Measurements from ENCODE around the gene MYH6. TPM values are rescaled to one million over a fixed set of nuclear protein-coding genes. Genes with fewer than 3 reads are reported as not detected.

MYH6 gene
- total and polyA plus RNA-seq, 4 donors: 0.05 to 0.17 (median 0.06) TPM; not detected in 1

DNA sequence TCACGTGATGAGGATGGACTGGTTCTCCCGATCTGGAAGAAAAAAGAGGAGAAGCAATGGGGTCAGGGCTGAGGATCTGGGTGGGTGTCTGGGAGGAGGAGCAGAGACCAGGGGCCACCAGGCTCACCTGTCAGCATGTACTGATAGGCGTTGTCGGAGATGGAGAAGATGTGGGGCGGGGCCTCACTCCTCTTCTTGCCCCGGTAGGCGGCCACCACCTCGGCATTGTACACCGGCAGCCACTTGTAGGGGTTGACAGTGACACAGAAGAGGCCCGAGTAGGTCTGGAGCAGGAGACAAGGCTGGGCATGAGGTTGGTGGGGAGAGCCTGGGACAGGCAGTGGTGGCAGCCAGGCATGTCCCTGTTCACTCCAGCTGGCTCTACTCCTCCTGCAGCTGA lies 3.0 kb downstream of the MYH6 start:
- no peak for DNase-seq (ENCODE audit: low spot score)
- H3K9ac ChIP-seq (ENCODE audit: low read depth in 1 of 2, low read length in 2 of 2): no peak overlapping the region

DNA sequence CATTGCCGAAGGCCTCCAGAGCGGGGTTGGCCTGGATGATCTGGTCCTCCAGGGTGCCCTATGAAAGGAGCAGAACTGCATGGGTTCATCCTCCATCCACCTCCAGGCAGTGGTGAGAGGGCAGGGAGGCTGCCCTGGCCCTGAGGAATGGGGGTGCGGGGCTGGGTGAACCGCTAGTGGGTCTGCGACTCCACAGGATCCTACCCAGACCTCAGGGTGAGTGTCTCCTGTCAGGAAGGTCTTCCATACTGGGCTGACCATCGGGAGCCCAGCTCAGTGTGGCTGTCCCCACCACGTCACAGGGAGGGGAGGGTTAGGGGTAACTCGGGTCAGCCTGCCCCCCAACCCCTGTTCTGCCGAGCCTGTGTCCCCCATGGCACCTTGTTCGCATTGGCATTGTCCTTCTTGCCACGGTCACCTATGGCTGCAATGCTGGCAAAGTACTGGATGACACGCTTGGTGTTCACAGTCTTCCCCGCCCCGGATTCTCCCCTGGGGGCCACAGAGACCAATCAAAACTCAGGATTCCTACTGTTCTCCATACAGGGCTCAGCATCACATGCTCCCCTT lies 3.7 kb downstream of the MYH6 start:
- TF ChIP-seq, protein P1, sequence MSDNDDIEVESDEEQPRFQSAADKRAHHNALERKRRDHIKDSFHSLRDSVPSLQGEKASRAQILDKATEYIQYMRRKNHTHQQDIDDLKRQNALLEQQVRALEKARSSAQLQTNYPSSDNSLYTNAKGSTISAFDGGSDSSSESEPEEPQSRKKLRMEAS (IDR thresholded peaks at IDR 0.05): no peak
- TF ChIP-seq SP1 (IDR thresholded peaks at IDR 0.05) (no peak), NR2F2 (IDR thresholded peaks at IDR 0.05) (no peak), FOXA1 (IDR thresholded peaks at IDR 0.05) (no peak)
- TF ChIP-seq, protein P2, sequence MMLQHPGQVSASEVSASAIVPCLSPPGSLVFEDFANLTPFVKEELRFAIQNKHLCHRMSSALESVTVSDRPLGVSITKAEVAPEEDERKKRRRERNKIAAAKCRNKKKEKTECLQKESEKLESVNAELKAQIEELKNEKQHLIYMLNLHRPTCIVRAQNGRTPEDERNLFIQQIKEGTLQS (IDR thresholded peaks at IDR 0.05): no peak
- TF ChIP-seq, protein P3, sequence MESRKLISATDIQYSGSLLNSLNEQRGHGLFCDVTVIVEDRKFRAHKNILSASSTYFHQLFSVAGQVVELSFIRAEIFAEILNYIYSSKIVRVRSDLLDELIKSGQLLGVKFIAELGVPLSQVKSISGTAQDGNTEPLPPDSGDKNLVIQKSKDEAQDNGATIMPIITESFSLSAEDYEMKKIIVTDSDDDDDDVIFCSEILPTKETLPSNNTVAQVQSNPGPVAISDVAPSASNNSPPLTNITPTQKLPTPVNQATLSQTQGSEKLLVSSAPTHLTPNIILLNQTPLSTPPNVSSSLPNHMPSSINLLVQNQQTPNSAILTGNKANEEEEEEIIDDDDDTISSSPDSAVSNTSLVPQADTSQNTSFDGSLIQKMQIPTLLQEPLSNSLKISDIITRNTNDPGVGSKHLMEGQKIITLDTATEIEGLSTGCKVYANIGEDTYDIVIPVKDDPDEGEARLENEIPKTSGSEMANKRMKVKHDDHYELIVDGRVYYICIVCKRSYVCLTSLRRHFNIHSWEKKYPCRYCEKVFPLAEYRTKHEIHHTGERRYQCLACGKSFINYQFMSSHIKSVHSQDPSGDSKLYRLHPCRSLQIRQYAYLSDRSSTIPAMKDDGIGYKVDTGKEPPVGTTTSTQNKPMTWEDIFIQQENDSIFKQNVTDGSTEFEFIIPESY (IDR thresholded peaks at IDR 0.05): no peak
- TF ChIP-seq, protein P4, sequence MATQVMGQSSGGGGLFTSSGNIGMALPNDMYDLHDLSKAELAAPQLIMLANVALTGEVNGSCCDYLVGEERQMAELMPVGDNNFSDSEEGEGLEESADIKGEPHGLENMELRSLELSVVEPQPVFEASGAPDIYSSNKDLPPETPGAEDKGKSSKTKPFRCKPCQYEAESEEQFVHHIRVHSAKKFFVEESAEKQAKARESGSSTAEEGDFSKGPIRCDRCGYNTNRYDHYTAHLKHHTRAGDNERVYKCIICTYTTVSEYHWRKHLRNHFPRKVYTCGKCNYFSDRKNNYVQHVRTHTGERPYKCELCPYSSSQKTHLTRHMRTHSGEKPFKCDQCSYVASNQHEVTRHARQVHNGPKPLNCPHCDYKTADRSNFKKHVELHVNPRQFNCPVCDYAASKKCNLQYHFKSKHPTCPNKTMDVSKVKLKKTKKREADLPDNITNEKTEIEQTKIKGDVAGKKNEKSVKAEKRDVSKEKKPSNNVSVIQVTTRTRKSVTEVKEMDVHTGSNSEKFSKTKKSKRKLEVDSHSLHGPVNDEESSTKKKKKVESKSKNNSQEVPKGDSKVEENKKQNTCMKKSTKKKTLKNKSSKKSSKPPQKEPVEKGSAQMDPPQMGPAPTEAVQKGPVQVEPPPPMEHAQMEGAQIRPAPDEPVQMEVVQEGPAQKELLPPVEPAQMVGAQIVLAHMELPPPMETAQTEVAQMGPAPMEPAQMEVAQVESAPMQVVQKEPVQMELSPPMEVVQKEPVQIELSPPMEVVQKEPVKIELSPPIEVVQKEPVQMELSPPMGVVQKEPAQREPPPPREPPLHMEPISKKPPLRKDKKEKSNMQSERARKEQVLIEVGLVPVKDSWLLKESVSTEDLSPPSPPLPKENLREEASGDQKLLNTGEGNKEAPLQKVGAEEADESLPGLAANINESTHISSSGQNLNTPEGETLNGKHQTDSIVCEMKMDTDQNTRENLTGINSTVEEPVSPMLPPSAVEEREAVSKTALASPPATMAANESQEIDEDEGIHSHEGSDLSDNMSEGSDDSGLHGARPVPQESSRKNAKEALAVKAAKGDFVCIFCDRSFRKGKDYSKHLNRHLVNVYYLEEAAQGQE (IDR thresholded peaks at IDR 0.05): no peak
- Histone ChIP-seq H3K4me1 (ENCODE audit: control insufficient read depth in 4 of 4, insufficient read depth in 4 of 4, low read length in 3 of 4) (no peaks in the 10 kb centered on the region), H3K4me3 (ENCODE audit: low read depth in 1 of 3, low read length in 3 of 3) (no peak overlapping the region), H3K9me3 (ENCODE audit: control insufficient read depth in 4 of 4, low read length in 3 of 4) (no peaks in the 10 kb centered on the region), H3K36me3 (ENCODE audit: control insufficient read depth in 4 of 4, insufficient read depth in 3 of 4, low read depth in 1 of 4, low read length in 3 of 4) (no peaks in the 10 kb centered on the region), H3K9ac (ENCODE audit: low read depth in 1 of 2, low read length in 2 of 2) (no peak overlapping the region), H3K27me3 (ENCODE audit: control insufficient read depth in 4 of 4, insufficient read depth in 4 of 4, low read length in 3 of 4) (peaks cover 0 to 10% (median 5%) of the 10 kb centered on the region in 4 donors), H3K27ac (ENCODE audit: low read depth in 1 of 2, low read length in 2 of 2) (no peak overlapping the region)
- 80% methylated on average over 14 of the region's 14 CpGs for WGBS
- no peak for DNase-seq (ENCODE audit: low spot score)

More for the DNA sequence above, 3.0 kb downstream of the MYH6 start:
- no peak overlapping the region for H3K4me3 ChIP-seq (ENCODE audit: low read depth in 1 of 3, low read length in 3 of 3)
- WGBS: 71% methylated on average over 10 of the region's 10 CpGs
- peaks cover 0 to 10% (median 5%) of the 10 kb centered on the region in 4 donors for H3K27me3 ChIP-seq (ENCODE audit: control insufficient read depth in 4 of 4, insufficient read depth in 4 of 4, low read length in 3 of 4)
- TF ChIP-seq FOXA2 (IDR thresholded peaks at IDR 0.05): no peak
- TF ChIP-seq HNF4G (IDR thresholded peaks at IDR 0.05): no peak
- no peak for TF ChIP-seq NR2F2 (IDR thresholded peaks at IDR 0.05)
- no peak for TF ChIP-seq GABPA (IDR thresholded peaks at IDR 0.05 in 1 of 2, conservative IDR thresholded peaks at IDR 0.05 in 1 of 2)
- TF ChIP-seq JUND (IDR thresholded peaks at IDR 0.05): no peak
- TF ChIP-seq, protein P2 (IDR thresholded peaks at IDR 0.05): no peak
- TF ChIP-seq SP1 (IDR thresholded peaks at IDR 0.05): no peak
- TF ChIP-seq YY1 (IDR thresholded peaks at IDR 0.05): no peak
- TF ChIP-seq, protein P4 (IDR thresholded peaks at IDR 0.05): no peak
- no peak for TF ChIP-seq RXRA (IDR thresholded peaks at IDR 0.05)
- TF ChIP-seq RAD21 (IDR thresholded peaks at IDR 0.05): no peak
- TF ChIP-seq HNF4A (conservative IDR thresholded peaks at IDR 0.05): no peak
- TF ChIP-seq TAF1 (conservative IDR thresholded peaks at IDR 0.05): no peak
- TF ChIP-seq, protein P1 (IDR thresholded peaks at IDR 0.05): no peak
- TF ChIP-seq FOXA1 (IDR thresholded peaks at IDR 0.05): no peak
- TF ChIP-seq, protein P3 (IDR thresholded peaks at IDR 0.05): no peak
- H3K4me1 ChIP-seq (ENCODE audit: control insufficient read depth in 4 of 4, insufficient read depth in 4 of 4, low read length in 3 of 4): no peaks in the 10 kb centered on the region
- H3K27ac ChIP-seq (ENCODE audit: low read depth in 1 of 2, low read length in 2 of 2): no peak overlapping the region
- H3K36me3 ChIP-seq (ENCODE audit: control insufficient read depth in 4 of 4, insufficient read depth in 3 of 4, low read depth in 1 of 4, low read length in 3 of 4): no peaks in the 10 kb centered on the region
- H3K9me3 ChIP-seq (ENCODE audit: control insufficient read depth in 4 of 4, low read length in 3 of 4): no peaks in the 10 kb centered on the region

Data from liver (tissue), 9 donors.